ENCODE results near the gene LRRC3B.
"Not testable (repeated sequence)": the region's sequence is repeated elsewhere in the genome, so short reads cannot be mapped to it uniquely, and the experiment has no call there.

LRRC3B gene

GRCh38 chr3:26622621-26623418 lies at the start of gene LRRC3B:
LRRC3B (plus strand) TSS chr3:26622772; CDS start chr3:26709673, 86,901 bp downstream.
- DNase-seq (ENCODE audit: low read depth) = no peak

GRCh38 chr3:26574766-26575165 lies 47.8 kb upstream of the LRRC3B start:
- DNase-seq (ENCODE audit: low read depth) = no peak

GRCh38 chr3:26579116-26579515 lies 43.5 kb upstream of the LRRC3B start:
- no peak for DNase-seq (ENCODE audit: low read depth)

- DNase-seq (ENCODE audit: low read depth) = no peak
Observed at GRCh38 chr3:26587571-26587970, 35.0 kb upstream of the LRRC3B start.

- no peak for DNase-seq (ENCODE audit: low read depth)
Observed at GRCh38 chr3:26588931-26589330, 33.6 kb upstream of the LRRC3B start.

GRCh38 chr3:26589678-26590077 lies 32.9 kb upstream of the LRRC3B start:
- DNase-seq (ENCODE audit: low read depth) = no peak

GRCh38 chr3:26590919-26591484 lies 31.6 kb upstream of the LRRC3B start:
- no peak for DNase-seq (ENCODE audit: low read depth)

- DNase-seq (ENCODE audit: low read depth) = no peak
Observed at GRCh38 chr3:26591926-26592325, 30.6 kb upstream of the LRRC3B start.

- DNase-seq (ENCODE audit: low read depth) = no peak
Observed at GRCh38 chr3:26592451-26592850, 30.1 kb upstream of the LRRC3B start.

- no peak for DNase-seq (ENCODE audit: low read depth)
Observed at GRCh38 chr3:26596335-26596734, 26.2 kb upstream of the LRRC3B start.

GRCh38 chr3:26603311-26603710 lies 19.3 kb upstream of the LRRC3B start:
- not testable (repeated sequence) for DNase-seq (ENCODE audit: low read depth)

- not testable (repeated sequence) for DNase-seq (ENCODE audit: low read depth)
Observed at GRCh38 chr3:26603771-26604170, 18.8 kb upstream of the LRRC3B start.

- no peak for DNase-seq (ENCODE audit: low read depth)
Observed at GRCh38 chr3:26614006-26614685, 8.4 kb upstream of the LRRC3B start.

GRCh38 chr3:26621176-26621575 lies 1.4 kb upstream of the LRRC3B start:
- no peak for DNase-seq (ENCODE audit: low read depth)

- DNase-seq (ENCODE audit: low read depth) = no peak
Observed at GRCh38 chr3:26621906-26622620, 509 bp upstream of the LRRC3B start.

GRCh38 chr3:26623419-26624208 lies 1.0 kb downstream of the LRRC3B start:
- no peak for DNase-seq (ENCODE audit: low read depth)

GRCh38 chr3:26624209-26624765 lies 1.7 kb downstream of the LRRC3B start:
- DNase-seq (ENCODE audit: low read depth) = no peak

- DNase-seq (ENCODE audit: low read depth) = no peak
Observed at GRCh38 chr3:26625187-26625586, 2.6 kb downstream of the LRRC3B start.

- DNase-seq (ENCODE audit: low read depth) = no peak
Observed at GRCh38 chr3:26627080-26627479, 4.5 kb downstream of the LRRC3B start.

- DNase-seq (ENCODE audit: low read depth) = no peak
Observed at GRCh38 chr3:26628915-26629314, 6.3 kb downstream of the LRRC3B start.

- DNase-seq (ENCODE audit: low read depth) = no peak
Observed at GRCh38 chr3:26630669-26631389, 8.3 kb downstream of the LRRC3B start.
